HG03135 (cell line): Measurements from ENCODE around the gene RALGDS.
"Not testable (repeated sequence)": the region's sequence is repeated elsewhere in the genome, so short reads cannot be mapped to it uniquely, and the experiment has no call there.

Experiments used
- ATAC-seq: cut with Tn5 transposase; IDR thresholded peaks from one replicate; pipeline ENCODE4 v1.9.1; 2021; ENCODE audit warnings: mild to moderate bottlenecking, moderate library complexity; ENCODE audit not compliant: unreplicated experiment

The RALGDS gene

DNA sequence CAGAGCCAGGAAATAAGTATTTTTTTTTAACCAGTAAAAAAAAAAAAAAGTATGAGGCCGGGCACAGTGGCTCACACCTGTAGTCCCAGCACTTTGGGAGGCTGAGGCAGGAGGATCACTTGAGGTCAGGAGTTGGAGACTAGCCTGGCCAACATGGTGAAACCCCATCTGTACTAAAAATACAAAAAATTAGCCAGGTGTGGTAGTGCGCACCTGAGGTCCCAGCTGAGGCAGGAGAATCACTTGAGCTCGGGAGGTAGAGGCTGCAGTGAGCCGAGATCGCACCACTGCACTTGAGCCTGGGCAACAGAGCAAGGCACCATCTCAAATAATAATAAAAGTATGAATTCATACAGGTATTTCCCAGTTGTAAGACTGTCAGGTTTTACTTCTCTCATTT lies 48.8 kb downstream of the RALGDS start:
- not testable (repeated sequence) for ATAC-seq

DNA sequence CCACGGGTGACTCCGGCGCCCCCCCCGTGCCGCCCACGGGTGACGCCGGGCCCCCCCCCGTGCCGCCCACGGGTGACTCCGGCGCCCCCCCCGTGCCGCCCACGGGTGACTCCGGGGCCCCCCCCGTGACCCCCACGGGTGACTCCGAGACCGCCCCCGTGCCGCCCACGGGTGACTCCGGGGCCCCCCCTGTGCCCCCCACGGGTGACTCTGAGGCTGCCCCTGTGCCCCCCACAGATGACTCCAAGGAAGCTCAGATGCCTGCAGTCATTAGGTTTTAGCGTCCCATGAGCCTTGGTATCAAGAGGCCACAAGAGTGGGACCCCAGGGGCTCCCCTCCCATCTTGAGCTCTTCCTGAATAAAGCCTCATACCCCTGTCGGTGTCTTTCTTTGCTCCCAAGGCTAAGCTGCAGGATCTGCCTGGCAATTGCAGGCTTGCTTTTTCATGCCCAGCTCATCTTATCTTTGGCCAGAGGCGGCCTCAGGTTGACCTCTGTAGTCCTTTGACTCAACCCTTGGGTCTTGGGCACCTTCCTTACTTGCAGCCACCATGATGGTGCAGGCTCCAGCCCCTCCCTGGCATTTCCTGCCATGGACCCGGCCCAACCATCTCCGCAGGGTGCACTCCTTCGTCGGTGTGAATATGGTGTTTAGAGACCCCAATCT lies 49.4 kb downstream of the RALGDS start:
- ATAC-seq, result no peak

DNA sequence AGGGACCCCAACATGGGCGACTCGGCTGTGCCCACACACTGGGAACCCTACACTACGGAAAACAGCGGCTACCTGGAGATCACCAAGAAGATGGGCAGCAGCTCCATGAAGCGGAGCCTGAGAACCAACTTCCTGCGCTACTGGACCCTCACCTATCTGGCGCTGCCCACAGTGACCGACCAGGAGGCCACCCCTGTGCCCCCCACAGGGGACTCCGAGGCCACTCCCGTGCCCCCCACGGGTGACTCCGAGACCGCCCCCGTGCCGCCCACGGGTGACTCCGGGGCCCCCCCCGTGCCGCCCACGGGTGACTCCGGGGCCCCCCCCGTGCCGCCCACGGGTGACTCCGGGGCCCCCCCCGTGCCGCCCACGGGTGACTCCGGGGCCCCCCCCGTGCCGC lies 50.1 kb downstream of the RALGDS start:
- ATAC-seq, result not testable (repeated sequence)

DNA sequence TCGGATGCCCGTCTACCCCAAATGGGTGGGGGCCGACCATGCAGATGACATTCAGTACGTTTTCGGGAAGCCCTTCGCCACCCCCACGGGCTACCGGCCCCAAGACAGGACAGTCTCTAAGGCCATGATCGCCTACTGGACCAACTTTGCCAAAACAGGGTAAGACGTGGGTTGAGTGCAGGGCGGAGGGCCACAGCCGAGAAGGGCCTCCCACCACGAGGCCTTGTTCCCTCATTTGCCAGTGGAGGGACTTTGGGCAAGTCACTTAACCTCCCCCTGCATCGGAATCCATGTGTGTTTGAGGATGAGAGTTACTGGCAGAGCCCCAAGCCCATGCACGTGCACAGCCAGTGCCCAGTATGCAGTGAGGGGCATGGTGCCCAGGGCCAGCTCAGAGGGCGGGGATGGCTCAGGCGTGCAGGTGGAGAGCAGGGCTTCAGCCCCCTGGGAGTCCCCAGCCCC lies 50.5 kb downstream of the RALGDS start:
- not testable (repeated sequence) for ATAC-seq

GRCh38 chr9:133068431-133068830 lies 52.6 kb downstream of the RALGDS start:
- ATAC-seq, result not testable (repeated sequence)

DNA sequence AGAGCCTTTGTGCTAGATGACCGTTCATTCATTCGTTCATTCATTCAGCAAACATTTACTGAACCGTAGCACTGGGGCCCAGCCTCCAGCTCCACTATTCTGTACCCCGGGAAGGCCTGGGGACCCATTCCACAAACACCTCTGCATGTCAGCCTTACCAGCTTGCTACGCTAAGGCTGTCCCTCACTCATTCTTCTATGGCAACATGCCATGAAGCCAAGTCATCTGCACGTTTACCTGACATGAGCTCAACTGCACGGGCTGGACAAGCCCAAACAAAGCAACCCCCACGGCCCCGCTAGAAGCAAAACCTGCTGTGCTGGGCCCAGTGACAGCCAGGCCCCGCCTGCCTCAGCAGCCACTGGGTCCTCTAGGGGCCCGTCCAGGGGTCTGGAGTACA lies 53.2 kb downstream of the RALGDS start:
- ATAC-seq, result no peak

DNA sequence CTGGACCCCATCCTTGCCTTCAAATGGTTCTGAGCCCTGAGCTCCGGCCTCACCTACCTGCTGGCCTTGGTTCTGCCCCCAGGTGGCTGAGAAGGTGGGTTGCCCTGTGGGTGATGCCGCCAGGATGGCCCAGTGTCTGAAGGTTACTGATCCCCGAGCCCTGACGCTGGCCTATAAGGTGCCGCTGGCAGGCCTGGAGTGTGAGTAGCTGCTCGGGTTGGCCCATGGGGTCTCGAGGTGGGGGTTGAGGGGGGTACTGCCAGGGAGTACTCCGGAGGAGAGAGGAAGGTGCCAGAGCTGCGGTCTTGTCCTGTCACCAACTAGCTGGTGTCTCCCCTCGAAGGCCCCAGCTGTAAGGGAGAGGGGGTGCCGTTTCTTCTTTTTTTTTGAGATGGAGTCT lies 54.0 kb downstream of the RALGDS start:
- no peak for ATAC-seq

GRCh38 chr9:133066181-133066983 lies 54.7 kb downstream of the RALGDS start:
- no peak for ATAC-seq

DNA sequence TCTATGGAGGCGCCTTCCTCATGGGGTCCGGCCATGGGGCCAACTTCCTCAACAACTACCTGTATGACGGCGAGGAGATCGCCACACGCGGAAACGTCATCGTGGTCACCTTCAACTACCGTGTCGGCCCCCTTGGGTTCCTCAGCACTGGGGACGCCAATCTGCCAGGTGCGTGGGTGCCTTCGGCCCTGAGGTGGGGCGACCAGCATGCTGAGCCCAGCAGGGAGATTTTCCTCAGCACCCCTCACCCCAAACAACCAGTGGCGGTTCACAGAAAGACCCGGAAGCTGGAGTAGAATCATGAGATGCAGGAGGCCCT lies 56.0 kb downstream of the RALGDS start:
- no peak for ATAC-seq

- ATAC-seq, result no peak
Measured at GRCh38 chr9:133064241-133065069, 56.6 kb downstream of the RALGDS start.

- no peak for ATAC-seq
Measured at GRCh38 chr9:133063500-133064231, 57.4 kb downstream of the RALGDS start.

DNA sequence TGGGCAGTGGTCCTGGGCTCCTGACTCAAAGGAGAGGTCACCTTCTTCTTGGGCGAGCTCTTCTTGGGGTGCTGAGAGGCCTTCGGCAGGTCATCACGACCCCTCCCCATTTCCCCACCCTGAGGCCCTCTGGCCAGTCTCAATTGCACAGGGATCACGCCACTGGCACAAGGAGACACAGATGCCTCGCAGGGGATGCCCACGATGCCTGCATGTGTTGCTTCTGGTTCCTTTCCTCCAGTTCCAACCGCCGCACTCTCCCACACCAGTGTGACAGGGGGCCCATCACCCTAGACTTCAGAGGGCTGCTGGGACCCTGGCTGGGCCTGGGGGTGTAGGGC lies 57.9 kb downstream of the RALGDS start:
- ATAC-seq, result no peak

- not testable (repeated sequence) for ATAC-seq
Measured at GRCh38 chr9:133062569-133062968, 58.5 kb downstream of the RALGDS start.

- not testable (repeated sequence) for ATAC-seq
Measured at GRCh38 chr9:133061764-133062145, 59.3 kb downstream of the RALGDS start, which contains the start of gene CEL. TSS of gene CEL (plus strand) at chr9:133061981. CDS start at chr9:133062003, 22 bp downstream.

DNA sequence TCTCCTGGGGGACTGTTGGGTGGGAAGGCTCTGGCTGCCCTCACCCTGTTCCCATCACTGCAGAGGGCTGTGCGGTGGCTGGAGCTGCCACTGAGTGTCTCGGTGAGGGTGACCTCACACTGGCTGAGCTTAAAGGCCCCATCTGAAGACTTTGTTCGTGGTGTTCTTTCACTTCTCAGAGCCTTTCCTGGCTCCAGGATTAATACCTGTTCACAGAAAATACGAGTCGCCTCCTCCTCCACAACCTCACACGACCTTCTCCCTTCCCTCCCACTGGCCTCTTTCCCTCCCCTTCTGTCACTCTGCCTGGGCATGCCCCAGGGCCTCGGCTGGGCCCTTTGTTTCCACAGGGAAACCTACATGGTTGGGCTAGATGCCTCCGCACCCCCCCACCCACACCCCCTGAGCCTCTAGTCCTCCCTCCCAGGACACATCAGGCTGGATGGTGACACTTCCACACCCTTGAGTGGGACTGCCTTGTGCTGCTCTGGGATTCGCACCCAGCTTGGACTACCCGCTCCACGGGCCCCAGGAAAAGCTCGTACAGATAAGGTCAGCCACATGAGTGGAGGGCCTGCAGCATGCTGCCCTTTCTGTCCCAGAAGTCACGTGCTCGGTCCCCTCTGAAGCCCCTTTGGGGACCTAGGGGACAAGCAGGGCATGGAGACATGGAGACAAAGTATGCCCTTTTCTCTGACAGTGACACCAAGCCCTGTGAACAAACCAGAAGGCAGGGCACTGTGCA lies 59.8 kb downstream of the RALGDS start:
- not testable (repeated sequence) for ATAC-seq

DNA sequence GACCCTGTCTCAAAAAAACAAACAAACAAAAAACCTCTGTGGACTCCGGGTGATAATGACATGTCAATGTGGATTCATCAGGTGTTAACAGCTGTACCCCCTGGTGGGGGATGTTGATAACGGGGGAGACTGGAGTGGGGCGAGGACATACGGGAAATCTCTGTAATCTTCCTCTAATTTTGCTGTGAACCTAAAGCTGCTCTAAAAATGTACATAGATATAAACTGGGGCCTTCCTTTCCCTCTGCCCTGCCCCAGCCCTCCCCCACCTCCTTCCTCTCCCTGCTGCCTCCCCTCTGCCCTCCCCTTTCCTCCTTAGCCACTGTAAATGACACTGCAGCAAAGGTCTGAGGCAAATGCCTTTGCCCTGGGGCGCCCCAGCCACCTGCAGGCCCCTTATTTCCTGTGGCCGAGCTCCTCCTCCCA lies 60.6 kb downstream of the RALGDS start:
- ATAC-seq, result no peak

- ATAC-seq, result no peak
Measured at GRCh38 chr9:133059623-133060022, 61.4 kb downstream of the RALGDS start.

GRCh38 chr9:133058550-133059320 lies 62.3 kb downstream of the RALGDS start:
- no peak for ATAC-seq

DNA sequence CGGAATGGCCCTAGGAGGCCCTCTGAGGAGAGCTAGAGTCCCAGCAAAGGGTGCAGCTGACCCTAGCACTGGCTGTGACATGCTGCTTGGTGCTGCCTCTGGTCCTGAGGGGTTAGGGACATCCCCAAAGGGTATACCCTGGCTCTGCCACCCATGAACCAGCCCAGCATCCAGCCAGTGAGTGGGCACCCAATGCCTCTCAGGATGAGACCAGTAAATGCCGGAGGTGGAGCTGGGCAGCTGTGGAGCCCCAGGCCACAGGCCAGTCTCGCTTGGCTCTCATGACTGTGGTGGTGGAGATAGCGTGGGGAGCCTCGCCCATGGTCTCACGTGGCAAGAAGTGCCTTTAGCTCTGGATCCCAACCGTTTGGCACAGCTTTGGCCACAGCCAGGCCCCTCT lies 63.0 kb downstream of the RALGDS start:
- no peak for ATAC-seq
